Neuronal stem cell (in vitro differentiated cells): ENCODE measurements around the gene ADAMTSL1.

Experiments
- DNase-seq: peaks from one replicate; pipeline ENCODE4 v3.0.0-alpha.2; 2013; ENCODE audit warnings: low spot score
- H2AFZ ChIP-seq: one replicate; pipeline ENCODE4 v1.6.1; 2013; ENCODE audit warnings: mild to moderate bottlenecking, low read length, inconsistent platforms
- H2AK5ac ChIP-seq: 2 replicates; pipeline ENCODE4 v1.6.1; 2013; ENCODE audit warnings: low read depth, mild to moderate bottlenecking, inconsistent platforms, low read length, moderate library complexity, mixed read lengths
- H2BK120ac ChIP-seq: 2 replicates; pipeline ENCODE4 v1.6.1; 2013; ENCODE audit warnings: low read depth, mild to moderate bottlenecking, inconsistent platforms, low read length, moderate library complexity, mixed read lengths
- H2BK12ac ChIP-seq: one replicate; pipeline ENCODE4 v1.6.1; 2013; ENCODE audit warnings: low read length, inconsistent platforms
- H2BK15ac ChIP-seq: 2 replicates; pipeline ENCODE4 v1.6.1; 2013; ENCODE audit warnings: mild to moderate bottlenecking, low read length, inconsistent platforms, mixed read lengths
- H2BK5ac ChIP-seq: one replicate; pipeline ENCODE4 v1.6.1; 2013; ENCODE audit warnings: inconsistent platforms, mild to moderate bottlenecking, low read length, moderate library complexity
- H3K14ac ChIP-seq: one replicate; pipeline ENCODE4 v1.6.1; 2013; ENCODE audit warnings: low read length, inconsistent platforms
- H3K18ac ChIP-seq: 2 replicates; pipeline ENCODE4 v1.6.1; 2013; ENCODE audit warnings: low read length, inconsistent platforms
- H3K23ac ChIP-seq: 2 replicates; pipeline ENCODE4 v1.6.1; 2013; ENCODE audit warnings: low read depth, mild to moderate bottlenecking, mixed read lengths, low read length, inconsistent platforms; ENCODE audit not compliant: poor library complexity
- H3K27ac ChIP-seq: replicated peaks from 3 replicates; pipeline ENCODE4 v1.5.1; 2013; ENCODE audit warnings: low read length, inconsistent platforms
- H3K27me3 ChIP-seq, 3 experiments: 2 replicates each; pipeline ENCODE4 v1.6.1; 2013; ENCODE audit warnings: low read length in 3 of 3, mild to moderate bottlenecking in 2 of 3, inconsistent platforms in 1 of 3, low read depth in 1 of 3, mixed read lengths in 1 of 3, moderate library complexity in 1 of 3; ENCODE audit not compliant: control insufficient read depth in 3 of 3, insufficient read depth in 3 of 3
- H3K36me3 ChIP-seq, 2 donors: replicated peaks in 1 of 2; 2 replicates each; pipeline ENCODE4 v1.6.1; 2013; ENCODE audit warnings: low read length in 2 of 2; ENCODE audit not compliant: control insufficient read depth in 2 of 2, insufficient read depth in 2 of 2
- H3K4ac ChIP-seq: 2 replicates; pipeline ENCODE4 v1.6.1; 2013; ENCODE audit warnings: inconsistent platforms, mild to moderate bottlenecking, low read length, moderate library complexity
- H3K4me1 ChIP-seq, 2 donors: 1 replicate in 1 of 2; 2 replicates in 1 of 2; pipeline ENCODE4 v1.6.1; 2013; ENCODE audit warnings: low read length in 2 of 2, low read depth in 1 of 2; ENCODE audit not compliant: control insufficient read depth in 2 of 2, insufficient read depth in 1 of 2
- H3K4me2 ChIP-seq: one replicate; pipeline ENCODE4 v1.6.1; 2013; ENCODE audit warnings: mild to moderate bottlenecking, low read length, inconsistent platforms; ENCODE audit not compliant: insufficient read depth, poor library complexity, severe bottlenecking
- H3K4me3 ChIP-seq, 2 donors: 2 replicates each; pipeline ENCODE4 v1.5.1; 2013; ENCODE audit warnings: low read length in 2 of 2, mild to moderate bottlenecking in 2 of 2, inconsistent platforms in 1 of 2, moderate library complexity in 1 of 2
- H3K79me1 ChIP-seq: one replicate; pipeline ENCODE4 v1.6.1; 2013; ENCODE audit warnings: low read depth, mild to moderate bottlenecking, inconsistent platforms, low read length, moderate library complexity
- H3K9ac ChIP-seq: one replicate; pipeline ENCODE4 v1.6.1; 2013; ENCODE audit warnings: mild to moderate bottlenecking, low read depth, low read length, inconsistent platforms; ENCODE audit not compliant: poor library complexity
- H3K9me3 ChIP-seq, 2 donors: replicated peaks in 1 of 2; 2 replicates each; pipeline versions ENCODE3 to v1.6.1; 2013; ENCODE audit warnings: low read length in 2 of 2, mild to moderate bottlenecking in 2 of 2, inconsistent platforms in 1 of 2, low read depth in 1 of 2, mixed read lengths in 1 of 2, moderate library complexity in 1 of 2; ENCODE audit not compliant: control insufficient read depth in 2 of 2, insufficient read depth in 1 of 2
- H4K8ac ChIP-seq: one replicate; pipeline ENCODE4 v1.6.1; 2013; ENCODE audit warnings: low read depth, mild to moderate bottlenecking, inconsistent platforms, low read length, moderate library complexity
- H4K91ac ChIP-seq: one replicate; pipeline ENCODE4 v1.6.1; 2013; ENCODE audit warnings: low read length, low read depth, mild to moderate bottlenecking, inconsistent platforms; ENCODE audit not compliant: poor library complexity
- WGBS, 2 donors: extraction: QIAGEN DNeasy Blood & Tissue Kit; methylation state at CpG; one replicate each; pipeline ENCODE4 v1.1.7; 2013; ENCODE audit warnings: missing lambda C conversion rate in 2 of 2, mixed read lengths in 1 of 2; ENCODE audit not compliant: insufficient read length in 2 of 2, insufficient replicate concordance in 1 of 2; ENCODE audit errors: extremely low coverage in 2 of 2; 5-methylcytosine and 5-hydroxymethylcytosine counted together

The ADAMTSL1 gene

DNA sequence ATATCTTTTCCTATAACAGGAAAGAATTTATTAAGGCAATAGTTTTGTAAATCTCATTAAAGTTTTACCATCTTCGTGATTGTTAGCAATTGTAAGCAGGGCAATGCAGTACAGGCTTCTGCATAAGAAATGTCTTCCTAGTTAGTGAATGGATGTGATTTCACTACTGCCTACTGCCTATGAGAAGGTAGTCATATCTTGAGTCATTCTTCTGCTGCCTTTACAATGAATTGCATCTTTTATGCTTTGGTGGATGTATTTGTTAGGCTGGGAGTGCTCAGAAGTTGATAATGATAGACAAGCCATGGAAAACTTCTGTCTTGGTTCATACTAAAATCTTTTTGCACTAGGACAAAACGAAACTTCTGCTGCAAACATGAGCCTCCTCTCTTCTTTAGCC lies 128.0 kb downstream of the ADAMTSL1 start:
- no peak overlapping the region for H3K27ac ChIP-seq
- no peak overlapping the region for H3K14ac ChIP-seq
- peaks cover 2 to 7% of the 10 kb centered on the region in 2 donors for H3K9me3 ChIP-seq
- H2BK15ac ChIP-seq, result no peak overlapping the region
- no peak overlapping the region for H2AFZ ChIP-seq
- H3K18ac ChIP-seq, result no peak overlapping the region
- no peak overlapping the region for H3K9ac ChIP-seq
- no CpG with 5 or more reads among the region's 2 CpGs for WGBS, 2 donors
- H3K4me3 ChIP-seq, result no peak overlapping the region
- H3K36me3 ChIP-seq, result no peaks in the 10 kb centered on the region
- H2BK5ac ChIP-seq, result no peak overlapping the region
- no peak overlapping the region for H2AK5ac ChIP-seq
- H3K4me2 ChIP-seq, result no peak overlapping the region
- no peak overlapping the region for H3K23ac ChIP-seq
- no peak overlapping the region for H3K4ac ChIP-seq
- DNase-seq, result no peak
- no peaks in the 10 kb centered on the region for H3K79me1 ChIP-seq
- H3K27me3 ChIP-seq, result no peaks in the 10 kb centered on the region
- no peak overlapping the region for H2BK120ac ChIP-seq
- peaks cover 4 to 6% of the 10 kb centered on the region in 2 donors for H3K4me1 ChIP-seq
- H4K8ac ChIP-seq, result no peak overlapping the region
- no peak overlapping the region for H2BK12ac ChIP-seq
- H4K91ac ChIP-seq, result no peak overlapping the region

GRCh38 chr9:18604767-18605730 lies 131.1 kb downstream of the ADAMTSL1 start:
- Histone ChIP-seq H3K79me1 (no peaks in the 10 kb centered on the region), H3K23ac (no peak overlapping the region), H2AK5ac (no peak overlapping the region), H4K8ac (no peak overlapping the region), H3K27ac (no peak overlapping the region), H2BK120ac (no peak overlapping the region), H2AFZ (no peak overlapping the region), H3K4ac (no peak overlapping the region), H2BK15ac (no peak overlapping the region), H3K36me3 (no peaks in the 10 kb centered on the region), H3K9me3 (peaks cover 2 to 7% of the 10 kb centered on the region in 2 donors), H4K91ac (no peak overlapping the region), H3K18ac (no peak overlapping the region), H2BK5ac (no peak overlapping the region), H3K14ac (no peak overlapping the region), H3K9ac (no peak overlapping the region), H2BK12ac (no peak overlapping the region), H3K4me1 (peaks cover 7 to 8% of the 10 kb centered on the region in 2 donors), H3K4me3 (no peak overlapping the region), H3K4me2 (no peak overlapping the region), H3K27me3 (no peaks in the 10 kb centered on the region)
- DNase-seq, result no peak
- WGBS, 2 donors, result no CpG with 5 or more reads among the region's 8 CpGs

GRCh38 chr9:18605766-18606180 lies 131.8 kb downstream of the ADAMTSL1 start:
- no peaks in the 10 kb centered on the region for H3K79me1 ChIP-seq
- H4K8ac ChIP-seq, result no peak overlapping the region
- no peak overlapping the region for H3K18ac ChIP-seq
- no peak overlapping the region for H3K4me2 ChIP-seq
- no peak overlapping the region for H3K23ac ChIP-seq
- no peak overlapping the region for H3K4ac ChIP-seq
- no peak overlapping the region for H2BK12ac ChIP-seq
- H3K36me3 ChIP-seq, result no peaks in the 10 kb centered on the region
- no peak overlapping the region for H2BK5ac ChIP-seq
- H4K91ac ChIP-seq, result no peak overlapping the region
- H2AK5ac ChIP-seq, result no peak overlapping the region
- no peak overlapping the region for H3K9ac ChIP-seq
- DNase-seq, result no peak
- no peak overlapping the region for H3K14ac ChIP-seq
- H3K9me3 ChIP-seq, result peaks cover 2 to 7% of the 10 kb centered on the region in 2 donors
- no CpG with 5 or more reads among the region's 6 CpGs for WGBS, 2 donors
- H3K4me1 ChIP-seq, result peaks cover 7 to 8% of the 10 kb centered on the region in 2 donors
- no peak overlapping the region for H2BK15ac ChIP-seq
- no peak overlapping the region for H2AFZ ChIP-seq
- H3K4me3 ChIP-seq, result peak overlapping the region in 1 of 2 donors; percentile 42
- H3K27ac ChIP-seq, result no peak overlapping the region
- no peak overlapping the region for H2BK120ac ChIP-seq
- no peaks in the 10 kb centered on the region for H3K27me3 ChIP-seq

- no CpG with 5 or more reads among the region's 2 CpGs for WGBS, 2 donors
- Histone ChIP-seq H2BK120ac (no peak overlapping the region), H3K4me2 (no peak overlapping the region), H2AK5ac (no peak overlapping the region), H4K91ac (no peak overlapping the region), H3K4ac (no peak overlapping the region), H3K14ac (no peak overlapping the region), H2BK12ac (no peak overlapping the region), H3K9me3 (peaks cover 2 to 7% of the 10 kb centered on the region in 2 donors), H3K4me3 (no peak overlapping the region), H3K27ac (no peak overlapping the region), H3K4me1 (peaks cover 8 to 9% of the 10 kb centered on the region in 2 donors), H3K9ac (no peak overlapping the region), H3K18ac (no peak overlapping the region), H2BK15ac (no peak overlapping the region), H2AFZ (no peak overlapping the region), H3K23ac (no peak overlapping the region), H3K36me3 (no peaks in the 10 kb centered on the region), H4K8ac (no peak overlapping the region), H3K79me1 (no peaks in the 10 kb centered on the region), H3K27me3 (no peaks in the 10 kb centered on the region), H2BK5ac (no peak overlapping the region)
- DNase-seq, result no peak
Observed at GRCh38 chr9:18606281-18606680, 132.3 kb downstream of the ADAMTSL1 start.
